Measurements from ENCODE around the gene NAGA. TPM values are rescaled to one million over a fixed set of nuclear protein-coding genes. Genes with fewer than 3 reads are reported as not detected.
"Not testable (repeated sequence)": the region's sequence is repeated elsewhere in the genome, so short reads cannot be mapped to it uniquely, and the experiment has no call there.

NAGA gene
- total RNA-seq, 1 donor = 39.5 TPM

DNA sequence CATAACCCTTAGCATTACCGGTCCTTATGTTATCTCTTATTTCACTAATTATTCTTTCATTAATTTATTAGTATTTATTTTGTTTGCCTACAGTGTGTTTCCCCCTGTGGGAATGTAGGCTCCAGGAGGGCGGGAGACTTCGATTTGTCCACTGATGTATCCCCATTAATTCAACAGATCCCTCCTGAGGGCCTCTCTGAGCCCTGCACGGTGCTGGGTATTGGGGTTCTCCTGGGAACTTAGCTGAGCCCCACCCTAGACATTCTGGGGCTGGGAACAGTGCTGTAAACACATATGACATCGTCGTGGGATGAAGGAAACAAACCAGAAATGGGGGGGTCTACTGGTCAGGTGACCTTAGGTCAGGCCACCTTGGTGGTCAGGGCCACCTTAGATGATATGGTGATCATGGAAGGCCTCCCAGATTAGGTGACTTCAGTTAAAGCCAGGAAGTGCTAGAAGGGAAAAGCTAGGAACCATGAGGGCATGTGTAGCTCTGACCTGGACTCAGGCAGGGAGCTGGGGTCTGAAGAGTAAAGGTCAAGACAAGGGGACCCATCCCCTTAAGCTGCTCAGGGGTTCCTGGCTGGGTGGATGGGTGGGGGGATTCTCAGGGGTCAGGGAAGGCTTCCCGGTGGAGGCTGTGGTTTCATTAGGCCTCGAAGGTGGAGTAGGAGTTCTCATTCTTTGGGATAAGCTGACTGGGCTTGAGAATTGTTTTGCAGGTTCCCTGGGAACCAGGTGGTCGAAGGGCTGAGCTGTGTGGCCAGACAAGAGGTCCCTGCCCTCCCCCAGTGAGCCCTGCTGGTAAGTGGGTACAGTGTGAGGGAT is 4.4 kb upstream of the NAGA start:
- peak overlapping the region; percentile 70 for H3K4me3 ChIP-seq (ENCODE audit: low read depth, low read length)
- TF ChIP-seq, protein P1, sequence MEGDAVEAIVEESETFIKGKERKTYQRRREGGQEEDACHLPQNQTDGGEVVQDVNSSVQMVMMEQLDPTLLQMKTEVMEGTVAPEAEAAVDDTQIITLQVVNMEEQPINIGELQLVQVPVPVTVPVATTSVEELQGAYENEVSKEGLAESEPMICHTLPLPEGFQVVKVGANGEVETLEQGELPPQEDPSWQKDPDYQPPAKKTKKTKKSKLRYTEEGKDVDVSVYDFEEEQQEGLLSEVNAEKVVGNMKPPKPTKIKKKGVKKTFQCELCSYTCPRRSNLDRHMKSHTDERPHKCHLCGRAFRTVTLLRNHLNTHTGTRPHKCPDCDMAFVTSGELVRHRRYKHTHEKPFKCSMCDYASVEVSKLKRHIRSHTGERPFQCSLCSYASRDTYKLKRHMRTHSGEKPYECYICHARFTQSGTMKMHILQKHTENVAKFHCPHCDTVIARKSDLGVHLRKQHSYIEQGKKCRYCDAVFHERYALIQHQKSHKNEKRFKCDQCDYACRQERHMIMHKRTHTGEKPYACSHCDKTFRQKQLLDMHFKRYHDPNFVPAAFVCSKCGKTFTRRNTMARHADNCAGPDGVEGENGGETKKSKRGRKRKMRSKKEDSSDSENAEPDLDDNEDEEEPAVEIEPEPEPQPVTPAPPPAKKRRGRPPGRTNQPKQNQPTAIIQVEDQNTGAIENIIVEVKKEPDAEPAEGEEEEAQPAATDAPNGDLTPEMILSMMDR (IDR thresholded peaks at IDR 0.05; ENCODE audit: insufficient read depth, low read length) = no peak
- DNase-seq (ENCODE audit: low read depth) = no peak

DNA sequence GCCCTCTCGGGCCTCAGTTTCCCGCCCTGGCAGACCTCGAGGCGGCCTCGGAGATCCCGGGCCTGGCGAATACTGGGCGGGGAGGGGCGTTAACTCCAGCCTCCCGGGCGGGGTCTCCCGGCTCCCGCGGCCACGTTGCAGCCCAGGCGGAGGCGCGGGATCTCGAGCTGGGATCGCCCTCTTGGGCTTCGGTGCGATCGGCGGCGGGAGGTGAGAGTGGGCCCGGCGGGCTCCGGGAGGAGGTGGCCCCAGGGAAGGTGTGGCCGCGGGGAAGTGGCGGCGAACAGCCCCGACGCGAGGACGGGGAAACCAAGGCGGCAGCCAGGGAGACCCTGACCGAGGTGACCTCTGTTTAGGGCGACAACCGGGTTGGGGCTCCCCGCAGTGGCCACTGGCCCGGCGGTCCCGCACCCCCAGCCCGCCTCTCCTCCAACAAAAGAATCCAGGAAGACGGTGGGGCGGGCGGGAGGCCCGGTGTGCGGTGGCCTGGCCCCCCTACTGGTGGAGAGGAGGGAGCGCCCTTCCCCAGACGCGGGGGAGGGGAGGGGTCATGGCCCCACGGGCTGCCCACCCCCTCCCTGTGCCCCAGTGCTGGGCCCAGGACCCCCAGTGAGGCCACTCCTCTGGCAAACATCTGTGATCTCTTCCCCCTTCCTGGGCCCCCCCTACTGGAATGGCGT is 3.7 kb upstream of the NAGA start, which contains the start of gene PHETA2:
TSS of gene PHETA2 (plus strand) at position 117 of the 680 bp plus-strand sequence. CDS start 3,046 bp downstream, outside the sequence.
- TF ChIP-seq, protein P1 (IDR thresholded peaks at IDR 0.05; ENCODE audit: insufficient read depth, low read length) = peak; percentile 57
- peak; percentile 34 for DNase-seq (ENCODE audit: low read depth)
- H3K4me3 ChIP-seq (ENCODE audit: low read depth, low read length) = peak within 1 kb of the TSS; percentile 70

DNA sequence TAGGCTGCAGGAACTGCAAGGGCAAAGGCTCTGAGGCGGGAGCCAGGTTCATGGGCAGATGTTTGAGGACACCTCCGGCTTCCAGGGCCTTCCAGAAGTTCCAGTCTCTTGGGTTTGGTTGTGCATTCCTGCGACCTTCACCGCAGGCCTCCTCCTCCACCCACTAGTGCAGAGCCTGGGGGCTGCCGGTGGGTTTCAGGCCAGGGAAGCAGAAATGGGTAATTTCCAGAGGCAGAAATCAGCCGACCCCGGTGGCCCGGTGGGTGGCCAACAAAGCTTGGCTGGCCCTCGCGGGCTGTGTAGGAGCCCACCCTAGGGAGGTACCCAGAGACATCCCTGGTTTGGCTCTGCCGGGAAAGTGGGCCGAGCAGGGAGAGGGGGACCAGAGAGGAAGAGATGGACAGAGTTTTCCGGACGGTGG is 3.0 kb upstream of the NAGA start:
- DNase-seq (ENCODE audit: low read depth) = no peak
- H3K4me3 ChIP-seq (ENCODE audit: low read depth, low read length) = peak overlapping the region; percentile 70

DNA sequence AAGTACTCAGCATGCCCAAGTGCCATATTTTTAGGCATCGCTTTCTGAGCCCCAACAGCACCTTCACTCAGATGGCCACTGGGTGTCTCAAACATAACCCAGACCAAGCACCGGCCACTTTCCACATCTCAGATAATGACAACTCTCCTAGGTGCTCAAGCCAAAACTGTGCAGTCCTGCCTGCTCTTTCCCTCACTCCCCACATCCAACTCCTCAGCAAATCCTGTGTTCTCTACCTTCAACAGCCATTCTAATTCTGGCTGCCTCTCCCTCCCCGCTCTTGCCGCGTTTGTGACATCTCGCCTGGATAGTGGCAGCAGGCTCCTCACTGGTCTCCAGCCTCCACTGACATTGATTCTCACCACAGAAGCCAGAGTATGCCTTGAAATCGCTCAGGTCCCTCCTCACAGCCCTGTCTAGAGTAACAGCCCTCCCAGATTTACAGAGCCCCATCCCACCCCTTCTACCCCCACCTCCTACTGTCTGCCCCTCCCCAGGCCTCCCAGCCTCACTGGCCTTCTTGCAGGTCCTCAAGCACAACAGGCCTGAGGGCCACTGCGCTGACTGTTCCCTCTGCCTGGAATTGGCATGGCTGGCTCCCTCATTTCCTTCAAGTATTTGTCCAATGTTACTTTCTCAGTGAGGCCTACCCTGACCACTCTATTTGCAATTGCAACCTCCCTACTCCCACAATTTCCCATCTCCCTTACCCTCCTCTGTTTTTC is 2.2 kb upstream of the NAGA start:
- DNase-seq (ENCODE audit: low read depth) = no peak
- no peak overlapping the region for H3K4me3 ChIP-seq (ENCODE audit: low read depth, low read length)
- TF ChIP-seq, protein P1 (IDR thresholded peaks at IDR 0.05; ENCODE audit: insufficient read depth, low read length) = peak; percentile 7

More for the DNA sequence above, 3.0 kb upstream of the NAGA start:
- TF ChIP-seq, protein P1 (IDR thresholded peaks at IDR 0.05; ENCODE audit: insufficient read depth, low read length) = no peak

DNA sequence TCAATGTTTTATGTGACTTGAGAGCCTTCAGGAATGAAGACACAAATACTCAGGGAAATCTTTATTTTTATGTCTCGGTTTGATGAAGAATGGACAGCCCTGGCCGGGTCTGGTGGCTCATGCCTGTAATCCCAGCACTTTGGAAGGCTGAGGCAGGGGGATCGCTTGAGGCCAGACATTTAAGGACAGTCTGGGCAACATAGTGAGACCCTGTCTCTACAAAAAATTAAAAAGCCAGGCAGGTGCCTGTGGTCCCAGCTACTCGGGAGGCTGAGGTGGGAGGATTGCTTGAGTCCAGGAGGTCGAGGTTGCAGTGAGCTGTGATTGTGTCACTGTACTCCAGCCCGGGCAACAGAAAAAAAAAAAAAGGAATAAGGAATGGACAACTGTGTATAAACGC is 896 bp upstream of the NAGA start:
- not testable (repeated sequence) for H3K4me3 ChIP-seq (ENCODE audit: low read depth, low read length); DNase-seq (ENCODE audit: low read depth)

DNA sequence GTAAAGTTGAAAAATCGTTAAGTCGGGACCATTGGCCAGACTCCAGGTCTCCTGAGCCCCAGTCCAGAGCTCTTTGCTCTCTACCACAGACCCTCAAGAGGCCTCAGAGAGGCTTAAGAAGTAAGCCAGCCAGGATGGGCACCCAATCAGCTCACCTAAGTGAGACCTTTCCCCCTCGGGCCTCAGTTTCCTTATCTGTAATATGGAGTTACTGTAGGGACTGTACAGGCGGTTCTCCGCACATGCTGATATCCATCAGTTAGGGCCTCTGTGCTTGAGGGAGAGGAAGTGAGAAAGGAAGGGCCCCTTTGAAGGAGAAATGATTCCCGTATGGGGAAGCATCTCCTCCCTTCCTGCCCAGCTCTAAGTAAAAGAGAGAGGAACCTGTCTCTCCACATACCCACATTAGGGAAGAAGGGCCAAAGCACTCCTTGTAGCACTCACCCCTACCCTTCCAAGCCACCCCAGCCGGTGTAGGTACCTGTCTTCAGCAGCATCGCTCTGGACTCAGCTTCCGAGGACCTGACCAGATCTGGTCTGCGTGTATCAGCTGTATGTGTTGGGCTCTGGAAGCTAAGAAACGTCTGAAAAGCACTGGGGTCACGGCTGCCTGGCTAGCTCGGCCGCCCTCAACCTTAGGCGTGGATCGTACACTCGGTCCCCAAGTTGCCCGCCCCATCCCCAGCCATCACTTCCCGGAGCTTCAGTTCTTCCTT is 653 bp downstream of the NAGA start:
- DNase-seq (ENCODE audit: low read depth) = no peak
- peak overlapping the region; percentile 69 for H3K4me3 ChIP-seq (ENCODE audit: low read depth, low read length)
- TF ChIP-seq, protein P1 (IDR thresholded peaks at IDR 0.05; ENCODE audit: insufficient read depth, low read length) = no peak
